HG03103 (cell line): ENCODE measurements around the gene FAM210B.
A peak's percentile ranks its signal among the peaks of the same experiment; 100 is the strongest.
"Not testable (repeated sequence)": the region's sequence is repeated elsewhere in the genome, so short reads cannot be mapped to it uniquely, and the experiment has no call there.

ENCODE experiments used
- ATAC-seq: cut with Tn5 transposase; IDR thresholded peaks from one replicate; pipeline ENCODE4 v1.9.1; 2021; ENCODE audit warnings: low read depth; ENCODE audit not compliant: unreplicated experiment

The FAM210B gene

GRCh38 chr20:56358600-56359211, at the start of gene FAM210B:
Gene FAM210B, plus strand, starts transcription at chr20:56358974. Its CDS starts 32 bp downstream, at chr20:56359006.
- peak; percentile 97 for ATAC-seq

- no peak for ATAC-seq
These were observed 42.7 kb upstream of the FAM210B start for GRCh38 chr20:56316051-56316450.

- ATAC-seq = no peak
These were observed 42.3 kb upstream of the FAM210B start for GRCh38 chr20:56316483-56316882.

GRCh38 chr20:56322681-56323080, 36.1 kb upstream of the FAM210B start:
- no peak for ATAC-seq

- ATAC-seq = no peak
These were observed 35.6 kb upstream of the FAM210B start for GRCh38 chr20:56323206-56323605.

GRCh38 chr20:56323656-56324055, 35.1 kb upstream of the FAM210B start:
- ATAC-seq = no peak

- no peak for ATAC-seq
These were observed 34.0 kb upstream of the FAM210B start for GRCh38 chr20:56324806-56325205.

GRCh38 chr20:56328861-56329260, 29.9 kb upstream of the FAM210B start:
- ATAC-seq = no peak

GRCh38 chr20:56336709-56337108, 22.1 kb upstream of the FAM210B start:
- not testable (repeated sequence) for ATAC-seq

GRCh38 chr20:56342783-56343182, 16.0 kb upstream of the FAM210B start:
- ATAC-seq = no peak

- peak; percentile 90 for ATAC-seq
These were observed 14.9 kb upstream of the FAM210B start for GRCh38 chr20:56343861-56344381.

- ATAC-seq = no peak
These were observed 12.9 kb upstream of the FAM210B start for GRCh38 chr20:56345911-56346310.

GRCh38 chr20:56347628-56348304, 11.0 kb upstream of the FAM210B start:
- no peak for ATAC-seq

GRCh38 chr20:56348305-56348693, 10.5 kb upstream of the FAM210B start:
- no peak for ATAC-seq

- no peak for ATAC-seq
These were observed 10.0 kb upstream of the FAM210B start for GRCh38 chr20:56348746-56349145.

GRCh38 chr20:56350842-56351241, 7.9 kb upstream of the FAM210B start:
- ATAC-seq = no peak

GRCh38 chr20:56352345-56353055, 6.3 kb upstream of the FAM210B start:
- no peak for ATAC-seq

GRCh38 chr20:56353356-56353755, 5.4 kb upstream of the FAM210B start:
- ATAC-seq = no peak

- no peak for ATAC-seq
These were observed 704 bp upstream of the FAM210B start for GRCh38 chr20:56358070-56358469.

- no peak for ATAC-seq
These were observed 698 bp downstream of the FAM210B start for GRCh38 chr20:56359212-56360132.
